Ascending aorta (tissue), 2 donors: ENCODE data around the gene PGR. TPM values are rescaled to one million over a fixed set of nuclear protein-coding genes. Genes with fewer than 3 reads are reported as not detected.

Source experiments
- DNase-seq, 2 donors: peaks; one replicate each; pipeline ENCODE4 v3.0.0-alpha.2; 2019; ENCODE audit warnings: low spot score in 2 of 2
- H3K27ac ChIP-seq, 2 donors: fragments of 200-600 bp; sonication (generic); one replicate each; pipeline ENCODE4 v1.5.1; 2016 to 2017; ENCODE audit warnings: mild to moderate bottlenecking in 1 of 2
- H3K27me3 ChIP-seq: fragments of 200-600 bp; sonication (generic); one replicate; pipeline ENCODE4 v1.5.1; 2017
- H3K36me3 ChIP-seq, 2 donors: fragments of 200-600 bp; sonication (generic); one replicate each; pipeline ENCODE4 v1.5.1; 2016
- H3K4me1 ChIP-seq, 2 donors: fragments of 200-600 bp; sonication (generic); one replicate each; pipeline ENCODE4 v1.5.1; 2016 to 2017; ENCODE audit warnings: mild to moderate bottlenecking in 1 of 2
- H3K4me3 ChIP-seq, 2 donors: fragments of 200-600 bp; sonication (generic); one replicate each; pipeline ENCODE4 v1.5.1; 2016 to 2017; ENCODE audit warnings: mild to moderate bottlenecking in 1 of 2
- H3K9me3 ChIP-seq, 2 donors: fragments of 200-600 bp; sonication (generic); one replicate each; pipeline ENCODE4 v1.5.1; 2016
- CTCF ChIP-seq, 3 experiments: fragments of 200-600 bp in 2 of 3; fragments of 450-650 bp in 1 of 3; sonication (generic) in 2 of 3; IDR thresholded peaks; one replicate each; pipeline ENCODE4 v1.5.1; 2016 to 2019; ENCODE audit warnings: antibody characterized with exemption in 3 of 3, mild to moderate bottlenecking in 1 of 3, moderate library complexity in 1 of 3
- intact Hi-C: fragments of 100-400 bp; cut with DNase I; formaldehyde crosslinking; loops from one replicate; pipeline ENCODE4 v1.15.1; 2023
- total RNA-seq: library from RNA; depleted of rRNA; stranded (reverse); fragments of >200 nt; gene quantifications from one replicate; pipeline ENCODE4 v1.1.0, GENCODE V29; 2016

PGR gene
- total RNA-seq, 1 donor from 2014 or later = 31.1 TPM

- Histone ChIP-seq H3K4me1 (peaks cover 5 to 11% of the 10 kb centered on the region in 2 donors), H3K9me3 (no peaks in the 10 kb centered on the region), H3K36me3 (no peaks in the 10 kb centered on the region), H3K4me3 (peak overlapping the region; percentile 77 to 87), H3K27ac (peak overlapping the region; percentile 92 to 93), H3K27me3 (no peaks in the 10 kb centered on the region)
- DNase-seq = peak in 1 of 2 donors; percentile 69
- intact Hi-C loops = loop anchor here (5.0 kb wide), 6 partner anchors 61 to 786 kb away; no protein-coding TSS in a partner anchor
- TF ChIP-seq CTCF (IDR thresholded peaks at IDR 0.05) = no peak
Measured at GRCh38 chr11:101126551-101127196, 2.9 kb downstream of the PGR start.

- no peak for DNase-seq
- Histone ChIP-seq H3K9me3 (no peaks in the 10 kb centered on the region), H3K27ac (no peak overlapping the region), H3K4me3 (no peak overlapping the region), H3K27me3 (no peaks in the 10 kb centered on the region), H3K4me1 (no peaks in the 10 kb centered on the region), H3K36me3 (peaks cover 0 to 10% of the 10 kb centered on the region in 2 donors)
- TF ChIP-seq CTCF (IDR thresholded peaks at IDR 0.05) = no peak
- intact Hi-C loops = no loop called here
Measured at GRCh38 chr11:101115671-101116160, 13.9 kb downstream of the PGR start.

GRCh38 chr11:101113540-101113939 lies 16.1 kb downstream of the PGR start:
- Histone ChIP-seq H3K4me3 (no peak overlapping the region), H3K27me3 (no peaks in the 10 kb centered on the region), H3K27ac (no peak overlapping the region), H3K4me1 (no peaks in the 10 kb centered on the region), H3K9me3 (no peaks in the 10 kb centered on the region), H3K36me3 (peaks cover 0 to 15% of the 10 kb centered on the region in 2 donors)
- no peak for TF ChIP-seq CTCF (IDR thresholded peaks at IDR 0.05)
- DNase-seq = no peak
- intact Hi-C loops = no loop called here

DNA sequence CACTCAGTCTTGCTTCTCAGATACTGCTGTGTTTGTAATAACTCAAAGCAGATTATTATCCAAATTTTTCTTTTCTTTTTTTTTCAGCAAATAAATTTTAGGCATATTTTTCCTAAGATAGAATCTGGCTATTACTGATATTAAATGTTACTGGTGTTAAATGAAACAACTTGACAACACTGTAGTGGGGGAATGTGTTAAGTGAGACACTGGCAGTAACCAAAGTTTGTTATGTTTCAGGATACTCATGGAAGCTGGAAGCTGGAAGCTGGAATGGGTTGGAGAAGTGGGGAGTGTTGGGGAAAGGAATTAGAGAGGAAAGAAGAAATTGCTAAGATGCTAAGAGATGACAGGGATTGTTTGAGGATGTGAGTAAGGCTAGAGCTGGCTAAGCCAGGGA lies 24.9 kb downstream of the PGR start:
- Histone ChIP-seq H3K27ac (peak overlapping the region in 1 of 2 donors; percentile 21), H3K4me3 (no peak overlapping the region), H3K9me3 (no peaks in the 10 kb centered on the region), H3K27me3 (no peaks in the 10 kb centered on the region), H3K4me1 (peaks cover 0 to 10% of the 10 kb centered on the region in 2 donors), H3K36me3 (peaks cover 0 to 2% of the 10 kb centered on the region in 2 donors)
- no peak for TF ChIP-seq CTCF (IDR thresholded peaks at IDR 0.05)
- intact Hi-C loops = no loop called here
- no peak for DNase-seq

DNA sequence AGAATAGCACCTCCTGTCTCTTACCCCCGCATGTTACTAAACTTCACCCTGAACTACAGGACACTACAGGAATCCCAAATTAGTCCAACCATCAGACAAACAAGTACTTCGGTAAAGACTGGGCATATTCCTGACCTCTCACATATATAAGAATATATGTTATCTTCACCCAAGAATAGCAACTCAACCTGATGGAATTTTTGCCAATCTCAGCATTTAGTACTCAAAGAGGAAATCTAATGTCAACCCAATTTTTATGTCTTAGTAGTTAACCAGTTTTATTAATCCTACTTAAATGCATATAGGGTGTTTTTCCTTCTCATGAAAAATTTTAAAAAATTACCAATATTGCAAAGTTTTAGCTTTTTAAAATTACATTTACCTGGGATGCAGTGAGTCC lies 26.2 kb downstream of the PGR start:
- no peak for TF ChIP-seq CTCF (IDR thresholded peaks at IDR 0.05)
- Histone ChIP-seq H3K27me3 (no peaks in the 10 kb centered on the region), H3K27ac (no peak overlapping the region), H3K4me3 (no peak overlapping the region), H3K9me3 (no peaks in the 10 kb centered on the region), H3K4me1 (peaks cover 0 to 10% of the 10 kb centered on the region in 2 donors), H3K36me3 (peaks cover 0 to 2% of the 10 kb centered on the region in 2 donors)
- no peak for DNase-seq
- intact Hi-C loops = no loop called here
